Spleen (tissue), 11 donors: ENCODE measurements around the gene HERPUD2. TPM values are rescaled to one million over a fixed set of nuclear protein-coding genes. Genes with fewer than 3 reads are reported as not detected.

Experiments
- DNase-seq: peaks from one replicate; pipeline ENCODE4 v3.0.0-alpha.2; 2020
- H3K27ac ChIP-seq, 8 donors: fragments of 200-600 bp; sonication (generic) in 7 of 8; 1 replicate in 4 of 8; 2 replicates in 4 of 8; pipeline versions ENCODE4 v1.5.0 to v1.8.0; 2016 to 2021; ENCODE audit warnings: inconsistent platforms in 4 of 8, mild to moderate bottlenecking in 4 of 8, moderate library complexity in 1 of 8
- H3K27me3 ChIP-seq, 7 donors: fragments of 200-600 bp; sonication (generic) in 6 of 7; replicated peaks in 1 of 7; 1 replicate in 4 of 7; 2 replicates in 3 of 7; pipeline versions ENCODE4 v1.5.0 to v1.8.0; 2016 to 2021; ENCODE audit warnings: inconsistent platforms in 3 of 7, mild to moderate bottlenecking in 1 of 7
- H3K36me3 ChIP-seq, 6 donors: fragments of 200-600 bp; sonication (generic) in 5 of 6; 1 replicate in 4 of 6; 2 replicates in 2 of 6; pipeline versions ENCODE4 v1.5.0 to v1.8.0; 2016 to 2021; ENCODE audit warnings: inconsistent platforms in 2 of 6
- H3K4me1 ChIP-seq, 6 donors: fragments of 200-600 bp; sonication (generic) in 5 of 6; 1 replicate in 3 of 6; 2 replicates in 3 of 6; pipeline versions ENCODE4 v1.5.0 to v1.8.0; 2016 to 2021; ENCODE audit warnings: inconsistent platforms in 3 of 6
- H3K4me3 ChIP-seq, 8 donors: fragments of 200-600 bp; sonication (generic) in 7 of 8; 1 replicate in 4 of 8; 2 replicates in 4 of 8; pipeline versions ENCODE4 v1.5.0 to v1.8.0; 2016 to 2021; ENCODE audit warnings: inconsistent platforms in 4 of 8, mild to moderate bottlenecking in 4 of 8, moderate library complexity in 2 of 8
- H3K9me3 ChIP-seq, 8 donors: fragments of 200-600 bp; sonication (generic) in 7 of 8; 1 replicate in 4 of 8; 2 replicates in 4 of 8; pipeline versions ENCODE4 v1.5.0 to v1.8.0; 2016 to 2021; ENCODE audit warnings: inconsistent platforms in 4 of 8
- POLR2A ChIP-seq, 3 donors: fragments of 450-650 bp; IDR thresholded peaks; one replicate each; pipeline ENCODE4 v1.5.1; 2017; ENCODE audit warnings: antibody characterized with exemption in 3 of 3, mild to moderate bottlenecking in 1 of 3
- POLR2AphosphoS5 ChIP-seq, 3 donors: sonication (generic); formaldehyde crosslinking; IDR thresholded peaks; one replicate each; pipeline ENCODE4 v1.5.1; 2017; ENCODE audit warnings: antibody characterized with exemption in 3 of 3
- WGBS, 5 donors: extraction: QIAGEN DNeasy Blood & Tissue Kit in 3 of 5; methylation state at CpG; one replicate each; pipeline versions ENCODE4 v1.1.5 to v1.1.7; 2013 to 2018; 5-methylcytosine and 5-hydroxymethylcytosine counted together
- intact Hi-C: fragments of 100-400 bp; cut with DNase I; formaldehyde crosslinking; loops from one replicate; pipeline ENCODE4 v1.15.0; 2023; ENCODE audit warnings: low total_unique reads
- polyA plus RNA-seq, 3 donors: library from polyadenylated mRNA; stranded (reverse); fragments of 200-250 nt; gene quantifications; one replicate each; pipeline ENCODE4 v1.2.1, GENCODE V29; 2013
- total RNA-seq, 7 donors: library from RNA; depleted of rRNA in 3 of 7; stranded (reverse); fragments of >200 nt in 3 of 7; fragmentation: NEBNext Ultra II Directional in 4 of 7; extraction: Animal tissue kit (Norgen Biotek cat#: 25700) in 4 of 7; gene quantifications; one replicate each; pipeline versions ENCODE4 v1.1.0 to v1.2.1, GENCODE V29; 2016 to 2021
- TF ChIP-seq, protein P1 (sequence below), 11 experiments: fragments of 200-600 bp in 7 of 11; fragments of 450-650 bp in 4 of 11; sonication (generic) in 4 of 11; IDR thresholded peaks in 8 of 11; conservative IDR thresholded peaks in 3 of 11; 1 replicate in 7 of 11; 2 replicates in 4 of 11; pipeline versions ENCODE4 v1.4.0 to v1.8.0; 2016 to 2021; ENCODE audit warnings: antibody characterized with exemption in 11 of 11, inconsistent platforms in 4 of 11, mild to moderate bottlenecking in 1 of 11
- donor health status: healthy with polysubstance abuse.
- donor health status: DM: no; HTN: no; CAD: no; lungs with moderate emphysema.
- donor health status: DM: no; HTN: no; CAD: no.
- donor health status: Bipolar disorder and iron deficiency.
- donor health status: healthy.
- donor health status: DM: no; HTN: no; CAD: no.
- donor health status: DM: yes; HTN: yes; CAD: no.

The HERPUD2 gene
- total and polyA plus RNA-seq, 10 donors, result 11.1 to 46.6 (median 31.7) TPM

- no peak overlapping the region for H3K4me3 ChIP-seq
- no peak for DNase-seq
- no peak for TF ChIP-seq POLR2A (IDR thresholded peaks at IDR 0.05)
- TF ChIP-seq, protein P1, sequence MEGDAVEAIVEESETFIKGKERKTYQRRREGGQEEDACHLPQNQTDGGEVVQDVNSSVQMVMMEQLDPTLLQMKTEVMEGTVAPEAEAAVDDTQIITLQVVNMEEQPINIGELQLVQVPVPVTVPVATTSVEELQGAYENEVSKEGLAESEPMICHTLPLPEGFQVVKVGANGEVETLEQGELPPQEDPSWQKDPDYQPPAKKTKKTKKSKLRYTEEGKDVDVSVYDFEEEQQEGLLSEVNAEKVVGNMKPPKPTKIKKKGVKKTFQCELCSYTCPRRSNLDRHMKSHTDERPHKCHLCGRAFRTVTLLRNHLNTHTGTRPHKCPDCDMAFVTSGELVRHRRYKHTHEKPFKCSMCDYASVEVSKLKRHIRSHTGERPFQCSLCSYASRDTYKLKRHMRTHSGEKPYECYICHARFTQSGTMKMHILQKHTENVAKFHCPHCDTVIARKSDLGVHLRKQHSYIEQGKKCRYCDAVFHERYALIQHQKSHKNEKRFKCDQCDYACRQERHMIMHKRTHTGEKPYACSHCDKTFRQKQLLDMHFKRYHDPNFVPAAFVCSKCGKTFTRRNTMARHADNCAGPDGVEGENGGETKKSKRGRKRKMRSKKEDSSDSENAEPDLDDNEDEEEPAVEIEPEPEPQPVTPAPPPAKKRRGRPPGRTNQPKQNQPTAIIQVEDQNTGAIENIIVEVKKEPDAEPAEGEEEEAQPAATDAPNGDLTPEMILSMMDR (IDR thresholded peaks at IDR 0.05 in 8 of 11, conservative IDR thresholded peaks at IDR 0.05 in 3 of 11), result no peak
- TF ChIP-seq POLR2AphosphoS5 (IDR thresholded peaks at IDR 0.05), result no peak
- H3K4me1 ChIP-seq, result peaks cover 14 to 66% (median 42%) of the 10 kb centered on the region in 6 donors
- 77 to 92% (median 88%) methylated on average over 4 of the region's 4 CpGs for WGBS, 5 donors
- H3K36me3 ChIP-seq, result peaks cover 0 to 25% (median 0%) of the 10 kb centered on the region in 6 donors
- no peaks in the 10 kb centered on the region for H3K27me3 ChIP-seq
- no peaks in the 10 kb centered on the region for H3K9me3 ChIP-seq
- H3K27ac ChIP-seq, result peak overlapping the region in 2 of 8 donors; percentile 47 to 50
- intact Hi-C loops, result no loop called here
Measured at GRCh38 chr7:35645691-35646090, 49.2 kb downstream of the HERPUD2 start.

DNA sequence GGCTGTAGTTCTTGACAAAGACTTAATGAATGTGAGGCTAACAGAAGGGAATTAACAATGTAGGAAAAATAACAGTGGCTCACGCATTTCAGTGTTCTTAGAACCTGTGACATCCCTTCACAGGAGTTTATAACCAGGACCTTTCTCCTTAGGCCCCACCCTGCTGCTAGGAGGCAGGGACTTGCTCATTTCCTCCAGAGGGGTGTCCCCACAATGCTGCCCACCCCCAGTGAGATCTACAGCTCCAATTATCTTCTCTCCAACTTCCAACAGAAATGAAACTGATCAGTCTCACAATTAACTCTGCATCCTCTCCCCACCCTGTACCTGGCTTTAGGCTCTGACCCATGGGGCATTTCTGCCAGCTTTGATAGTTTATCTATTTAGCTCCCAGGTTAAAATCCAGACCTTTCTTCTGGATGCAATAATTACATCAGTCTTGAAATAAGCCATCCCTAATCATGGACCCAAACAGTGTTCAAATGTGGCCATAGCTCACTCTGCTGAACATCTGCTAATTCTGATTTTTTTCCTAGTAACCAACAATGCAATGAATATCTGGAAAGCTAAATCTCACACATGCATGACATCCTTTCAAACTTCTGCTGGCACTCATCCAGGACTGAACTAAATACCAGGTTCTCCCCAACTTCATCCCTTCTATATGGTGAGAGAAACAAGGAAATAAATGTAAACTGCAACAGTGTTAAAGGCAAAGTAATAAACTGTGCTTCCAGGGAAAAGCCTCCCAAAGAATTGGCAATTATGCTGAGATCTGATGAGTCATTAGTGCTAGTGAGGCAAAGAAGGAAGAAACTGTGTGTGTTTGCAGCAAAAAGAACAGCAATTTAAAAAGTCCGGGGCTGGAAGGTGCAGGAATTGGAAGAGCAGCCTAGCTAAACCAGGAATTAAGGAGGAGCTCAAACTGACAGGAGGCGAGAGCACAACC, 64.6 kb downstream of the HERPUD2 start:
- no peak overlapping the region for H3K4me3 ChIP-seq
- no peaks in the 10 kb centered on the region for H3K4me1 ChIP-seq
- intact Hi-C loops, result no loop called here
- TF ChIP-seq POLR2A (IDR thresholded peaks at IDR 0.05) (no peak), POLR2AphosphoS5 (IDR thresholded peaks at IDR 0.05) (no peak)
- TF ChIP-seq, protein P1 (IDR thresholded peaks at IDR 0.05 in 8 of 11, conservative IDR thresholded peaks at IDR 0.05 in 3 of 11), result no peak
- DNase-seq, result no peak
- H3K9me3 ChIP-seq, result no peaks in the 10 kb centered on the region
- no peaks in the 10 kb centered on the region for H3K27me3 ChIP-seq
- H3K36me3 ChIP-seq, result peaks cover 4 to 74% (median 51%) of the 10 kb centered on the region in 6 donors
- 91 to 97% (median 95%) methylated on average over 3 of the region's 3 CpGs for WGBS, 5 donors
- H3K27ac ChIP-seq, result peak overlapping the region in 1 of 8 donors; percentile 4

DNA sequence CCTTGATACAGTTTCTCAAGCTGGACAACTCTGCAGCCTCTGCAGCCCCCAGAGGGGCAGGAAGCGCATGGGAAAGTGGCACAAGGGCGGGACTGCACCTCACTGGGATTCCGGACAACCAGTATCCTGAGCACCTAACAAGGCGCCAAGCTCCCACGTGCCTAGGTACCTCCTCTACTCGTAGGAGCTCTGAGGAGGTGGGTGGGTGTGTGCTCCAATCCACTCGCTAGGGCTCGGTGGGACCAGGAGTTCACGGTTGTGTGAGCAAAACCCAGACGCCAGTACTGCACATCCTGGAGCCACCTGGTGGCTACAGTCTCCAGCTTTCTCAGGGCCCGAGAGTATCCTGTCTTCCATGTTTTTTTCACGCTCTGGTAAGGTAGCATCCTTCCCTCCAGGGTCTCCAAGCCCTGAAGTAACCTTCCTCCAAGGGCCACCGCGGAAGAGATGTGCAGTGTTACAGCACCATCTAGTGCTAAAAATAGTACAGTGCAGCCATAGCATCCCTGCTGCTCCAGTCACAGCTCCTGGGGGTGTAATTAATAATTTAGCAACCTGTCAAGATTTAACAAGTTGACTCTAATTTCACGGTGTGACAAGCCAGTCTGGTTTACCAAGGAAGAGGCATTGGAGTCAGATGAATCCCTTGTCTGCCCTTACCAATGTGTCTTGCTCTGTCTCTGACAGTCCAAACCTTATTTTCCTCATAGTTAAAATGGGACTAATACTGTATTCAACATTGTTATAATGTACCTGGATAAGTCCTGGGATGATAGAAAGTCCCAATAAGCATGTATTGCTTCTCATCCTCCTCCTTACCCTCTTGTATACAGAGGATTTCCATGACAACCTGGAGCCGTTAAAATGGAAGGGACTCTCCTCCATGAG, 70.4 kb downstream of the HERPUD2 start:
- TF ChIP-seq POLR2A (IDR thresholded peaks at IDR 0.05), result no peak
- TF ChIP-seq POLR2AphosphoS5 (IDR thresholded peaks at IDR 0.05), result peak in 2 of 3 donors; percentile 11 to 35
- TF ChIP-seq, protein P1 (IDR thresholded peaks at IDR 0.05 in 8 of 11, conservative IDR thresholded peaks at IDR 0.05 in 3 of 11), result peak; percentile 65 to 90 (median 81)
- WGBS, 5 donors, result 35 to 46% (median 41%) methylated on average over 14 to 16 of the region's 16 CpGs
- no peak for DNase-seq
- intact Hi-C loops, result loop anchor here (10.0 kb wide), 1 partner anchor 200 kb away; no protein-coding TSS in a partner anchor
- Histone ChIP-seq H3K27ac (no peak overlapping the region), H3K27me3 (no peaks in the 10 kb centered on the region), H3K4me3 (no peak overlapping the region), H3K9me3 (no peaks in the 10 kb centered on the region), H3K36me3 (peaks cover 0 to 24% (median 12%) of the 10 kb centered on the region in 6 donors), H3K4me1 (peaks cover 2 to 9% (median 6%) of the 10 kb centered on the region in 6 donors)
